Measurements from ENCODE around the gene ITIH1. TPM values are rescaled to one million over a fixed set of nuclear protein-coding genes. Genes with fewer than 3 reads are reported as not detected.

Gene ITIH1
- total and polyA plus RNA-seq, 2 experiments from 2014 or later = not detected

GRCh38 chr3:52779837-52780585 is 2.6 kb downstream of the ITIH1 start:
- peaks cover 4% of the 10 kb centered on the region for H3K27me3 Mint-ChIP-seq (ENCODE audit: insufficient read depth, low read depth, poor library complexity)
- TF ChIP-seq ZNF114 (CRISPR knock-in tag; IDR thresholded peaks at IDR 0.05) = no peak
- no peak for TF ChIP-seq STAT1 (IDR thresholded peaks at IDR 0.05; ENCODE audit: unreplicated experiment)
- TF ChIP-seq CTCF (conservative IDR thresholded peaks at IDR 0.05; ENCODE audit: low read depth in 2 of 2) = no peak
- TF ChIP-seq JUNB (IDR thresholded peaks at IDR 0.05; ENCODE audit: unreplicated experiment) = no peak
- TF ChIP-seq ZNF331 (CRISPR knock-in tag; IDR thresholded peaks at IDR 0.05; ENCODE audit: low read depth) = no peak
- TF ChIP-seq POLR2AphosphoS5 (IDR thresholded peaks at IDR 0.05; ENCODE audit: low read depth) = no peak
- TF ChIP-seq EZH2 (IDR thresholded peaks at IDR 0.05; ENCODE audit: low read depth, unreplicated experiment) = no peak
- no peak for TF ChIP-seq EZH2phosphoT487 (IDR thresholded peaks at IDR 0.05; ENCODE audit: unreplicated experiment)
- TF ChIP-seq CREB1 (CRISPR knock-in tag; IDR thresholded peaks at IDR 0.05; ENCODE audit: low read depth) = no peak
- no peak for TF ChIP-seq NANOG (IDR thresholded peaks at IDR 0.05; ENCODE audit: borderline replicate concordance)
- no peak for TF ChIP-seq ZNF462 (CRISPR knock-in tag; IDR thresholded peaks at IDR 0.05)
- TF ChIP-seq REST (IDR thresholded peaks at IDR 0.05; ENCODE audit: unreplicated experiment) = no peak
- TF ChIP-seq ETS1 (IDR thresholded peaks at IDR 0.05) = no peak
- peaks cover 6% of the 10 kb centered on the region; the same call in 1 of the 2 replicates for H3K9me2 ChIP-seq (ENCODE audit: insufficient read depth)
- no peaks in the 10 kb centered on the region for H4K20me1 ChIP-seq (replicated peaks; ENCODE audit: insufficient read depth)
- H3F3A ChIP-seq (replicated peaks; ENCODE audit: low read depth) = no peaks in the 10 kb centered on the region
- no peak overlapping the region for H3K4me3 Mint-ChIP-seq
- no peaks in the 10 kb centered on the region for H3K79me2 ChIP-seq (replicated peaks; ENCODE audit: insufficient read depth)
- no peaks in the 10 kb centered on the region for H3K27me3 ChIP-seq (ENCODE audit: insufficient read depth)
- no peak overlapping the region for H3K4me2 ChIP-seq
- H3K27ac Mint-ChIP-seq = no peak overlapping the region
- no peak for ATAC-seq
- H3K4me3 ChIP-seq = no peak overlapping the region
- H3K27ac ChIP-seq (ENCODE audit: low read depth) = no peak overlapping the region
- DNase-seq (ENCODE audit: low spot score) = no peak
- H3K36me3 Mint-ChIP-seq (ENCODE audit: low read depth) = no peaks in the 10 kb centered on the region; the same call in 2 of the 3 replicates
- H3K4me1 ChIP-seq (ENCODE audit: insufficient read depth) = no peaks in the 10 kb centered on the region
- no peaks in the 10 kb centered on the region for H3K36me3 ChIP-seq (ENCODE audit: insufficient read depth)
- H3K4me1 Mint-ChIP-seq = peaks cover 12% of the 10 kb centered on the region
- peaks cover 2% of the 10 kb centered on the region; the same call in 1 of the 3 replicates for H3K9me3 Mint-ChIP-seq
- no peak overlapping the region for H2AFZ ChIP-seq
